HCT116 (cell line): ENCODE results near the gene DYRK1B. TPM values are rescaled to one million over a fixed set of nuclear protein-coding genes. Genes with fewer than 3 reads are reported as not detected.

ENCODE experiments used
- ATAC-seq: fragments of 200-7000 bp; cut with Tn5 transposase; 2 replicates; pipeline ENCODE4 v1.9.1; 2020; ENCODE audit warnings: mild to moderate bottlenecking, moderate library complexity
- BruUV-seq: library from RNA; stranded (reverse); fragments of 400-500 nt; replicated peaks from 2 replicates; lab custom pipeline; 2021; lab: Mats Ljungman, UMichigan
- CTCF ChIA-PET: fragments of 300-600 bp; sonication (Branson Sonifier 250); formaldehyde crosslinking; loops from one replicate; lab custom pipeline; 2021; ENCODE audit warnings: antibody characterized with exemption; lab: Charles Lee
- POLR2A ChIA-PET: fragments of 300-600, 350-600 bp; sonication (Branson Sonifier 250); formaldehyde crosslinking; loops from one replicate; lab custom pipeline; 2021; ENCODE audit warnings: antibody characterized with exemption; lab: Charles Lee
- RAD21 ChIA-PET, 2 experiments: fragments of 300-600 bp; sonication (Branson Sonifier 250); formaldehyde crosslinking; loops; one replicate each; lab custom pipeline; 2023; ENCODE audit warnings: low total read pairs in 2 of 2; ENCODE audit not compliant: uncharacterized antibody in 2 of 2, unreplicated experiment in 2 of 2, low non-redundant PET in 1 of 2; lab: Charles Lee
- DNase-seq: peaks from one replicate; pipeline ENCODE4 v3.0.0-alpha.2; 2010; ENCODE audit warnings: low read depth, low spot score
- H2AFZ ChIP-seq: fragments of 200-600 bp; shearing (Covaris generic), sonication (generic); 2 replicates; pipeline ENCODE4 v1.6.1; 2017; ENCODE audit warnings: low read depth, mixed run types, mixed read lengths, antibody characterized with exemption, low read length; ENCODE audit not compliant: poor library complexity, severe bottlenecking
- H3K27ac ChIP-seq: 2 replicates; pipeline ENCODE4 v1.5.1; 2012; ENCODE audit warnings: low read depth, low read length
- H3K27me3 ChIP-seq: fragments of 200-600 bp; sonication (generic); 2 replicates; pipeline ENCODE4 v1.6.1; 2016; ENCODE audit warnings: mixed run types, low read length, mixed read lengths; ENCODE audit not compliant: insufficient read depth
- H3K36me3 ChIP-seq, 2 experiments: fragments of 200-500 bp in 1 of 2; fragments of 200-600 bp in 1 of 2; sonication (Bioruptor generic) in 1 of 2; sonication (generic) in 1 of 2; 2 replicates each; pipeline versions ENCODE4 v1.5.1 to v1.6.1; 2014 to 2016; ENCODE audit warnings: low read length in 2 of 2, inconsistent platforms in 1 of 2, mixed read lengths in 1 of 2, mixed run types in 1 of 2; ENCODE audit not compliant: insufficient read depth in 2 of 2, control insufficient read depth in 1 of 2
- H3K4me1 ChIP-seq, 2 experiments: fragments of 200-600 bp in 1 of 2; sonication (generic) in 1 of 2; 2 replicates each; pipeline versions ENCODE4 v1.5.1 to v1.6.1; 2012 to 2017; ENCODE audit warnings: low read length in 2 of 2, inconsistent platforms in 1 of 2, mild to moderate bottlenecking in 1 of 2, mixed read lengths in 1 of 2, mixed run types in 1 of 2, moderate library complexity in 1 of 2; ENCODE audit not compliant: insufficient read depth in 2 of 2, control insufficient read depth in 1 of 2
- H3K4me2 ChIP-seq: fragments of 200-600 bp; sonication (generic); 2 replicates; pipeline ENCODE4 v1.6.1; 2017; ENCODE audit warnings: mixed run types, low read length, mixed read lengths
- H3K4me3 ChIP-seq, 2 experiments: fragments of 200-600 bp in 1 of 2; sonication (generic) in 1 of 2; replicated peaks in 1 of 2; 2 replicates each; pipeline ENCODE4 v1.5.1; 2011 to 2016; ENCODE audit warnings: low read length in 2 of 2, control low read depth in 1 of 2, low read depth in 1 of 2, mild to moderate bottlenecking in 1 of 2, mixed read lengths in 1 of 2, mixed run types in 1 of 2
- H3K79me2 ChIP-seq: fragments of 200-600 bp; sonication (generic); 2 replicates; pipeline ENCODE4 v1.6.1; 2017; ENCODE audit warnings: mild to moderate bottlenecking, mixed run types, low read length, moderate library complexity, mixed read lengths; ENCODE audit not compliant: insufficient read depth
- H3K9ac ChIP-seq: fragments of 200-600 bp; sonication (generic); 2 replicates; pipeline ENCODE4 v1.6.1; 2016; ENCODE audit warnings: low read length, mixed read lengths
- H3K9me2 ChIP-seq: fragments of 200-600 bp; sonication (generic), shearing (Covaris generic); 2 replicates; pipeline ENCODE4 v1.6.1; 2017; ENCODE audit warnings: mixed run types, mild to moderate bottlenecking, moderate library complexity; ENCODE audit not compliant: insufficient read depth
- H3K9me3 ChIP-seq, 2 experiments: fragments of 200-500 bp in 1 of 2; fragments of 200-600 bp in 1 of 2; sonication (Bioruptor generic) in 1 of 2; sonication (generic) in 1 of 2; 2 replicates each; pipeline ENCODE4 v1.6.1; 2014 to 2017; ENCODE audit warnings: low read length in 2 of 2, mixed read lengths in 2 of 2, inconsistent platforms in 1 of 2, low read depth in 1 of 2, mild to moderate bottlenecking in 1 of 2, mixed run types in 1 of 2, moderate library complexity in 1 of 2; ENCODE audit not compliant: control insufficient read depth in 1 of 2, insufficient read depth in 1 of 2
- H4K20me1 ChIP-seq: fragments of 200-600 bp; sonication (generic), shearing (Covaris generic); 2 replicates; pipeline ENCODE4 v1.6.1; 2017; ENCODE audit warnings: mixed run types, mild to moderate bottlenecking, moderate library complexity; ENCODE audit not compliant: insufficient read depth
- CEBPB ChIP-seq: IDR thresholded peaks from 2 replicates; pipeline ENCODE4 v1.6.1; 2012; ENCODE audit warnings: low read depth
- CTCF ChIP-seq, 3 experiments: fragments of 200-600 bp in 1 of 3; sonication (generic) in 1 of 3; IDR thresholded peaks in 2 of 3; conservative IDR thresholded peaks in 1 of 3; 2 replicates each; pipeline ENCODE4 v1.5.1; 2012 to 2017; ENCODE audit warnings: low read depth in 2 of 3, low read length in 2 of 3, antibody characterized with exemption in 1 of 3, borderline replicate concordance in 1 of 3, control low read depth in 1 of 3, mild to moderate bottlenecking in 1 of 3, mixed read lengths in 1 of 3, mixed run types in 1 of 3, moderate library complexity in 1 of 3; ENCODE audit not compliant: insufficient read depth in 1 of 3
- JUND ChIP-seq: IDR thresholded peaks from 2 replicates; pipeline ENCODE4 v1.6.1; 2012
- REST ChIP-seq: IDR thresholded peaks from 2 replicates; pipeline ENCODE4 v1.6.1; 2012; ENCODE audit warnings: low read depth
- SP1 ChIP-seq: IDR thresholded peaks from 2 replicates; pipeline ENCODE4 v1.6.1; 2012; ENCODE audit warnings: low read depth
- SRF ChIP-seq: IDR thresholded peaks from 2 replicates; pipeline ENCODE4 v1.6.1; 2012; ENCODE audit warnings: low read depth
- intact Hi-C: fragments of 100-400 bp; cut with micrococcal nuclease; formaldehyde crosslinking; loops from 2 replicates; pipeline ENCODE4 v1.10.0; 2022
- total RNA-seq: library from RNA; stranded (reverse); gene quantifications from one replicate; pipeline ENCODE4 v1.2.1, GENCODE V29; 2021; ENCODE audit not compliant: unreplicated experiment

The DYRK1B gene
- total RNA-seq, 1 experiment from 2014 or later = 7.3 TPM

GRCh38 chr19:39823686-39824085 lies 10.3 kb downstream of the DYRK1B start:
- no peak for TF ChIP-seq SRF
- no peak for TF ChIP-seq SP1
- no peak for TF ChIP-seq REST
- TF ChIP-seq, all 23 proteins: peak for 0
- ChIA-PET RAD21 (no interaction called here), POLR2A (no interaction called here), CTCF (no interaction called here)
- Histone ChIP-seq H4K20me1 (no peaks in the 10 kb centered on the region), H3K79me2 (no peaks in the 10 kb centered on the region), H3K9me2 (no peaks in the 10 kb centered on the region), H3K4me1 (no peaks in the 10 kb centered on the region), H3K9me3 (no peaks in the 10 kb centered on the region), H3K9ac (no peak overlapping the region), H2AFZ (no peak overlapping the region), H3K27ac (no peak overlapping the region), H3K36me3 (peaks cover 12 to 25% of the 10 kb centered on the region in 2 experiments; a peak in 3 of 4 replicates), H3K27me3 (no peaks in the 10 kb centered on the region), H3K4me2 (no peak overlapping the region), H3K4me3 (no peak overlapping the region)
- DNase-seq (no peak), ATAC-seq (no peak)
- intact Hi-C loops = no loop called here
- BruUV-seq = no TSS peak

- ATAC-seq (no peak), DNase-seq (no peak)
- RAD21 ChIA-PET = no interaction called here
- no peak for TF ChIP-seq JUND
- TF ChIP-seq CEBPB = no peak
- no peak for TF ChIP-seq CTCF (IDR thresholded peaks at IDR 0.05 in 2 of 3, conservative IDR thresholded peaks at IDR 0.05 in 1 of 3; ENCODE audit: borderline replicate concordance in 1 of 3, insufficient read depth in 1 of 3, low read depth in 2 of 3, low read length in 2 of 3)
- Histone ChIP-seq H3K27me3 (no peaks in the 10 kb centered on the region), H3K36me3 (peaks cover 0 to 4% of the 10 kb centered on the region in 2 experiments; a peak in 1 of 4 replicates), H3K27ac (no peak overlapping the region), H3K9me2 (no peaks in the 10 kb centered on the region), H3K9me3 (no peaks in the 10 kb centered on the region), H3K79me2 (no peaks in the 10 kb centered on the region), H3K4me2 (no peak overlapping the region), H2AFZ (no peak overlapping the region), H4K20me1 (no peaks in the 10 kb centered on the region), H3K4me3 (no peak overlapping the region), H3K9ac (no peak overlapping the region), H3K4me1 (no peaks in the 10 kb centered on the region)
- CTCF ChIA-PET = no interaction called here
- no TSS peak for BruUV-seq
- intact Hi-C loops = no loop called here
- POLR2A ChIA-PET = no interaction called here
Measured at GRCh38 chr19:39820696-39821095, 13.3 kb downstream of the DYRK1B start.
